Measurements from ENCODE around the gene MSX1.

- TF ChIP-seq CTCF (IDR thresholded peaks at IDR 0.05; ENCODE audit: borderline replicate concordance, extremely low read depth, low read length, poor library complexity, severe bottlenecking) (no peak), EZH2 (IDR thresholded peaks at IDR 0.05; ENCODE audit: borderline replicate concordance, low read depth, low read length, severe bottlenecking) (no peak)
These were observed 1.5 kb upstream of the MSX1 start for GRCh38 chr4:4857809-4858508.
